ENCODE data around the gene GNG12.

GNG12 gene

DNA sequence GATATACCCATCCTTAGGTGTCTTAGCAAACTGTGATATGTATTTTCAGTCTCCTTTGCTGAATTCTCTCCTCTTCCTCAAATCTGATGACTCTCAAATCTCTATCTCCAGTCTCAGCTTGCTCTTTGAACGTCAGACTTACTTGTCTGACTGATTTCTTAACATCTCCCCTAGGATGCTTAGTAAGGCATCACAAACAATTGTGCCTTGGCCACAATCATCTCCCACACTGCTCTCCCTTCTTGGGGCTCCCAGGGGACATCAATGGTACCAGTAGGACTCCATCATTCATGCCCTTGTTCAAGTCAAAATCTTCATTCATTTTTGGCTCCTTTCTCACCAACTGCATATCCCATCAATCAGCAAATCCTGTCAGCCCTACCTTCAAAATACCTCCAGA is 42.0 kb downstream of the GNG12 start:
- Histone ChIP-seq H3K9me3 (no peaks in the 10 kb centered on the region), H3K36me3 (no peaks in the 10 kb centered on the region), H4K20me1 (no peaks in the 10 kb centered on the region), H3K4me3 (no peak overlapping the region), H3K27me3 (no peaks in the 10 kb centered on the region), H3K4me1 (no peaks in the 10 kb centered on the region), H3K4me2 (no peak overlapping the region), H3K9ac (no peak overlapping the region), H3K27ac (no peak overlapping the region)
- no peak for TF ChIP-seq Cebpa-rat (IDR thresholded peaks at IDR 0.05)

DNA sequence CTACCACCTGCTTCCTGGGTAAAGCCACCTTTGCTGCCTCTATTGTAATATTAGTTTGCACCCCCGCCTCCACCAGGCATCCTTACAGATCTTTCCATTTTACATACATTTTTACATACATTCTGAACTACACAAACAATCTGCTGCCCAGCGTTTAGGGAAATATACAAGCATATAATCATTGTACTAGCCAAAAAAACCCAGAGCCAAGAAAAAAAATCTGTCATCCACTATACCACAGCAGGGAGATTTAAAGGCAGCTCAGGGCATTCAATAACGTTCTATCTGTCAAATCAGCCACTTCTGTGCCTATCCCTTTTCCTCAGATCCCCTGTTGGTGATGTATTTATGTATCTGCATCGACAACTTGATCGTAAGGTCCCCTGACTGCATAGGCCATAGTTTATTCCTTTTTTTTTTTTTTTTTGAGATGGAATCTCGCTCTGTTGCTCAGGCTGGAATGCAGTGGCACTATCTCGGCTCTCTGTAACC is 43.0 kb downstream of the GNG12 start:
- Histone ChIP-seq H3K9me3 (no peaks in the 10 kb centered on the region), H3K27ac (no peak overlapping the region), H3K27me3 (no peaks in the 10 kb centered on the region), H3K4me1 (no peaks in the 10 kb centered on the region), H3K9ac (no peak overlapping the region), H3K4me3 (no peak overlapping the region), H3K36me3 (no peaks in the 10 kb centered on the region), H3K4me2 (no peak overlapping the region), H4K20me1 (no peaks in the 10 kb centered on the region)
- no peak for TF ChIP-seq Cebpa-rat (IDR thresholded peaks at IDR 0.05)

DNA sequence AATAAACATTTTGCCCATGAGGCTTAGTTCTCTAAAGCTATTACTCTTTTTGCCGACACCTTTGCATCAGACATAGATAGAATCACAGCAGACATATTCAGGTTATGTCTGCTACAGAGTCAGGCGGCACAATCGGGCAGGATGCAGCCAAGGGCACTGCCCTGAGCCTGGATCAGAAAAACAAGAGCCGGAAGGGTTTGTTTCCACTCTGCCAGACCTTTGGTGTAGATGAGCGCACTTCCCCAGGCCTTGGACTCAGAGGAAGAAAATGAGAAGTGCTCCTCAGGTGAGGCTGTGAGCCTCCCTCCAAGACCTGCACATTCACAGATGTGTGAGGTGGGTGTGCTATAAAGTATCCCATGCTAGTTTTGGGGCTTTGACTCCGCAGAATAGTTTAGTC is 43.7 kb downstream of the GNG12 start:
- no peaks in the 10 kb centered on the region for H3K36me3 ChIP-seq
- no peaks in the 10 kb centered on the region for H3K9me3 ChIP-seq
- no peak overlapping the region for H3K4me2 ChIP-seq
- no peaks in the 10 kb centered on the region for H4K20me1 ChIP-seq
- TF ChIP-seq Cebpa-rat (IDR thresholded peaks at IDR 0.05), result no peak
- H3K9ac ChIP-seq, result no peak overlapping the region
- H3K27me3 ChIP-seq, result no peaks in the 10 kb centered on the region
- no peak overlapping the region for H3K4me3 ChIP-seq
- no peak overlapping the region for H3K27ac ChIP-seq
- no peaks in the 10 kb centered on the region for H3K4me1 ChIP-seq

GRCh38 chr1:67788904-67789303 is 44.4 kb downstream of the GNG12 start:
- H3K4me2 ChIP-seq, result no peak overlapping the region
- no peaks in the 10 kb centered on the region for H3K36me3 ChIP-seq
- no peak overlapping the region for H3K9ac ChIP-seq
- H3K27ac ChIP-seq, result no peak overlapping the region
- no peaks in the 10 kb centered on the region for H4K20me1 ChIP-seq
- no peaks in the 10 kb centered on the region for H3K27me3 ChIP-seq
- TF ChIP-seq Cebpa-rat (IDR thresholded peaks at IDR 0.05), result no peak
- no peak overlapping the region for H3K4me3 ChIP-seq
- no peaks in the 10 kb centered on the region for H3K4me1 ChIP-seq
- H3K9me3 ChIP-seq, result no peaks in the 10 kb centered on the region

DNA sequence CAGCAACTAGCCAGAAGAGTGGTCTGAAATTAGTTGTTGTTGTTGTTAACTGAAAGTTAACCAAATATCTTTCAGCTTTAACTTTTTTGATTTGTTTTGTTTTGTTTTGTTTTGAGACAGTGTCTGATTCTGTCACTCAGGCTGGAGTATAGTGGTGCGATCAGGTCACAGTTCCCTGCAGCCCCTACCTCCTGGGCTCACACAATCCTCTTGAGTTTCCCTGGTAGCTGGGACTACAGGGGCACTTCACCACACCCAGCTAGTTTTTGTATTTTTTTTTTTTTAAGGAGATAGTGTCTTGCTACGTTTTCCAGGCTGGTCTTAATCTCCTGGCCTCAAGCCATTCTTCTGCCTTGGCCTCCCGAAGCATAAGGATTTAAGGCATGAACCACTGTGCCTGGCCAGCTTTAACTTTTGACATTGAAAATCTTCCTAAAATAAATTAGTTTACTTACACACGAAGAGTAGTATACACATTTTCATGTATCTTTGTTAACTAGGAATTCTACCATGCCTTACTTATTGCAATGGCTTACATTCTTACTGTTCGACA is 45.0 kb downstream of the GNG12 start:
- H3K9ac ChIP-seq, result no peak overlapping the region
- no peak overlapping the region for H3K4me3 ChIP-seq
- H4K20me1 ChIP-seq, result no peaks in the 10 kb centered on the region
- no peaks in the 10 kb centered on the region for H3K36me3 ChIP-seq
- no peaks in the 10 kb centered on the region for H3K27me3 ChIP-seq
- no peaks in the 10 kb centered on the region for H3K9me3 ChIP-seq
- no peak overlapping the region for H3K27ac ChIP-seq
- no peak overlapping the region for H3K4me2 ChIP-seq
- H3K4me1 ChIP-seq, result no peaks in the 10 kb centered on the region
- TF ChIP-seq Cebpa-rat (IDR thresholded peaks at IDR 0.05), result no peak

DNA sequence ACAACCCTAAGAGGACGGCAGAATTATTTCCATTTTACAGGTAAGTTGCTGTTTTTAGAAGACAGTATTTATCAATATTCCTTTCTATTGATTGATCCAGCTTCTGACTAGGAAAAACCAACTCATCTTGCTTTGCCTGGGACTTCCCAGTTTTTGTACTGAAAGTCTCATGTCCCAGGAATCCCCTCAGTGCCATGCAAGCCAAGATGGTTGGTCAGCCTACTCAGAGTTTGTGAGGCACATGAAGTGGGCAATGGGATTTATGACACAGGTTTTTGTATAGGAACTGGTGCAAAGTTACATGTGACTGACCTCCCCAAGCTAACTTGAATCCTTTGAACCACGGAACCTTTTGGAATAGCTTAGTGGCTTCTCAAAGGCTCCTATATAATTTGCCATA is 45.5 kb downstream of the GNG12 start:
- H3K4me3 ChIP-seq, result no peak overlapping the region
- no peak overlapping the region for H3K9ac ChIP-seq
- H3K27ac ChIP-seq, result no peak overlapping the region
- H4K20me1 ChIP-seq, result no peaks in the 10 kb centered on the region
- no peaks in the 10 kb centered on the region for H3K36me3 ChIP-seq
- H3K4me2 ChIP-seq, result no peak overlapping the region
- H3K27me3 ChIP-seq, result no peaks in the 10 kb centered on the region
- H3K4me1 ChIP-seq, result no peaks in the 10 kb centered on the region
- 0 out of 2 replicates have a peak, but pooled peaks cover 3% of the 10 kb centered on the region for H3K9me3 ChIP-seq
- no peak for TF ChIP-seq Cebpa-rat (IDR thresholded peaks at IDR 0.05)

DNA sequence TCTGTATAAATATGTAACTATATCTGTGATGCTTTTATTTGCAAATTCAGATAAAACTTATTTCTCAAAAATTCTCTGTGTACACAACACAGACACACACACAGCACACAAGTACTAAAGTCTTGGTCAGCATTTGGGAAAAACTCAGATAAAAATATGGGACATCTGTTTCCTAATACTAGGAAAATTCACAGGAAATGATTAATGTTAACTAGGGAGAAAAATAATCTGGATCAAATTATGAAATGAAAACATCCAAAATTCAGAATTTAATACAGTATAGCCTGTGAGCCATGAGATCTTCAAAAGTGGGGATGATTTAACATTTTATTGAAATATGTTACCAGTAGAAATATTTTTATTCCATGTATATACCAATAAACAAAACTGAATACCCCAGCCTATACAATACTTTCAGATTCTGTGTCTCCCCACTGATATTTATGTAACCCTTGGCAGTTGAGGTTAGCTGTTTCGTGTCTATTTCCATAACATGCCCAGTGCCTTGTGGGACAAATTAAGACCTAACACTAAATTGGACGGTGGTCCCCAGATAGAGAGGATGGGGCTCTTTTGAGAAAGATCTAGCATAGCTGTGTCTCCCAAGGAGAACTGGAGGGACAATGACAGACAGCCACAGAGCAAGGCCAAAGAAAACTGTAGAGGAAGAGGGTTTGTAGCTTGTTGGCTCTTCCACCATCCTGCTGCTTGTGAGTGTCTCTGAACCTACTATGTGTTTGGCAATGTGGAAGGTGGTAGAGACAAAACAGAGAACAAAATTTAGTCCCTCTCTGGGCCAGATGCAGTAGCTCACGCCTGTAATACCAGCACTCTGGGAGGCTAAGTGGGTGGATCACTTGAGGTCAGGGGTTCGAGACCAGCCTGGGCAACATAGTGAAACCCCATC is 47.2 kb downstream of the GNG12 start:
- no peaks in the 10 kb centered on the region for H3K27me3 ChIP-seq
- no peak overlapping the region for H3K9ac ChIP-seq
- H3K36me3 ChIP-seq, result no peaks in the 10 kb centered on the region
- H3K4me1 ChIP-seq, result no peaks in the 10 kb centered on the region
- no peak for TF ChIP-seq Cebpa-rat (IDR thresholded peaks at IDR 0.05)
- no peak overlapping the region for H3K4me2 ChIP-seq
- no peak overlapping the region for H3K4me3 ChIP-seq
- 0 out of 2 replicates have a peak, but pooled peaks cover 3% of the 10 kb centered on the region for H3K9me3 ChIP-seq
- no peaks in the 10 kb centered on the region for H4K20me1 ChIP-seq
- no peak overlapping the region for H3K27ac ChIP-seq

GRCh38 chr1:67784545-67785186 is 48.6 kb downstream of the GNG12 start:
- Histone ChIP-seq H3K4me1 (no peaks in the 10 kb centered on the region), H3K9me3 (0 out of 2 replicates have a peak, but pooled peaks cover 3% of the 10 kb centered on the region), H3K36me3 (no peaks in the 10 kb centered on the region), H3K27me3 (no peaks in the 10 kb centered on the region), H3K4me2 (no peak overlapping the region), H3K4me3 (no peak overlapping the region), H4K20me1 (no peaks in the 10 kb centered on the region), H3K27ac (no peak overlapping the region), H3K9ac (no peak overlapping the region)
- no peak for TF ChIP-seq Cebpa-rat (IDR thresholded peaks at IDR 0.05)

GRCh38 chr1:67780637-67781036 is 52.6 kb downstream of the GNG12 start:
- Histone ChIP-seq H3K27me3 (no peaks in the 10 kb centered on the region), H3K27ac (no peak overlapping the region), H3K36me3 (no peaks in the 10 kb centered on the region), H4K20me1 (no peaks in the 10 kb centered on the region), H3K4me2 (no peak overlapping the region), H3K9me3 (0 out of 2 replicates have a peak, but pooled peaks cover 3% of the 10 kb centered on the region), H3K9ac (no peak overlapping the region), H3K4me1 (no peaks in the 10 kb centered on the region), H3K4me3 (no peak overlapping the region)
- TF ChIP-seq Cebpa-rat (IDR thresholded peaks at IDR 0.05), result no peak

GRCh38 chr1:67777440-67777839 is 55.8 kb downstream of the GNG12 start:
- Histone ChIP-seq H3K27ac (no peak overlapping the region), H3K36me3 (no peaks in the 10 kb centered on the region), H3K27me3 (no peaks in the 10 kb centered on the region), H4K20me1 (no peaks in the 10 kb centered on the region), H3K4me2 (no peak overlapping the region), H3K9ac (no peak overlapping the region), H3K4me1 (no peaks in the 10 kb centered on the region), H3K4me3 (no peak overlapping the region), H3K9me3 (no peaks in the 10 kb centered on the region)
- TF ChIP-seq Cebpa-rat (IDR thresholded peaks at IDR 0.05), result no peak

Measured in BLaER1 (cell line).